ENCODE data around the gene CLINT1. TPM values are rescaled to one million over a fixed set of nuclear protein-coding genes. Genes with fewer than 3 reads are reported as not detected.

Gene CLINT1
- total RNA-seq, 1 experiment from 2014 or later, result 69.6 TPM

- H3K4me3 ChIP-seq (ENCODE audit: low read depth, low read length, poor library complexity, severe bottlenecking), result no peak overlapping the region
- no peaks in the 10 kb centered on the region for H3K4me1 ChIP-seq (ENCODE audit: insufficient read depth, low read length, poor library complexity, severe bottlenecking)
- ChIA-PET POLR2A (ENCODE audit: low non-redundant PET) (no interaction called here), CTCF (no interaction called here)
- no TSS peak for BruUV-seq (replicated peaks)
- no peaks in the 10 kb centered on the region for H3K9me3 ChIP-seq (ENCODE audit: low read depth, low read length, poor library complexity, severe bottlenecking)
- TF ChIP-seq EZH2 (IDR thresholded peaks at IDR 0.05; ENCODE audit: borderline replicate concordance, low read depth, low read length, poor library complexity, severe bottlenecking), result no peak
- no peak for TF ChIP-seq CTCF (conservative IDR thresholded peaks at IDR 0.05; ENCODE audit: low read depth, low read length)
- intact Hi-C loops (cut with micrococcal nuclease; ENCODE audit: unreplicated experiment), result loop anchor here (10.0 kb wide), 1 partner anchor 1368 kb away; no protein-coding TSS in a partner anchor
- H3K36me3 ChIP-seq (ENCODE audit: insufficient read depth, low read length, poor library complexity, severe bottlenecking), result no peaks in the 10 kb centered on the region
- no peaks in the 10 kb centered on the region for H3K27me3 ChIP-seq (replicated peaks; ENCODE audit: insufficient read depth, low read depth, low read length, poor library complexity)
- H3K27ac ChIP-seq (ENCODE audit: low read depth, low read length, poor library complexity, severe bottlenecking), result no peak overlapping the region
- DNase-seq (ENCODE audit: low spot score), result no peak
Measured at GRCh38 chr5:157766902-157767301, 92.0 kb downstream of the CLINT1 start.

GRCh38 chr5:157766442-157766841, 92.5 kb downstream of the CLINT1 start:
- Histone ChIP-seq H3K9me3 (ENCODE audit: low read depth, low read length, poor library complexity, severe bottlenecking) (no peaks in the 10 kb centered on the region), H3K27ac (ENCODE audit: low read depth, low read length, poor library complexity, severe bottlenecking) (no peak overlapping the region), H3K36me3 (ENCODE audit: insufficient read depth, low read length, poor library complexity, severe bottlenecking) (no peaks in the 10 kb centered on the region), H3K4me3 (ENCODE audit: low read depth, low read length, poor library complexity, severe bottlenecking) (no peak overlapping the region), H3K27me3 (replicated peaks; ENCODE audit: insufficient read depth, low read depth, low read length, poor library complexity) (no peaks in the 10 kb centered on the region), H3K4me1 (ENCODE audit: insufficient read depth, low read length, poor library complexity, severe bottlenecking) (no peaks in the 10 kb centered on the region)
- no TSS peak for BruUV-seq (replicated peaks)
- POLR2A ChIA-PET (ENCODE audit: low non-redundant PET), result no interaction called here
- TF ChIP-seq CTCF (conservative IDR thresholded peaks at IDR 0.05; ENCODE audit: low read depth, low read length), result no peak
- TF ChIP-seq EZH2 (IDR thresholded peaks at IDR 0.05; ENCODE audit: borderline replicate concordance, low read depth, low read length, poor library complexity, severe bottlenecking), result no peak
- DNase-seq (ENCODE audit: low spot score), result no peak
- CTCF ChIA-PET, result no interaction called here
- intact Hi-C loops (cut with micrococcal nuclease; ENCODE audit: unreplicated experiment), result loop anchor here (10.0 kb wide), 1 partner anchor 1368 kb away; no protein-coding TSS in a partner anchor

- Histone ChIP-seq H3K4me3 (ENCODE audit: low read depth, low read length, poor library complexity, severe bottlenecking) (no peak overlapping the region), H3K4me1 (ENCODE audit: insufficient read depth, low read length, poor library complexity, severe bottlenecking) (no peaks in the 10 kb centered on the region), H3K36me3 (ENCODE audit: insufficient read depth, low read length, poor library complexity, severe bottlenecking) (no peaks in the 10 kb centered on the region), H3K27ac (ENCODE audit: low read depth, low read length, poor library complexity, severe bottlenecking) (no peak overlapping the region), H3K27me3 (replicated peaks; ENCODE audit: insufficient read depth, low read depth, low read length, poor library complexity) (no peaks in the 10 kb centered on the region), H3K9me3 (ENCODE audit: low read depth, low read length, poor library complexity, severe bottlenecking) (no peaks in the 10 kb centered on the region)
- TF ChIP-seq EZH2 (IDR thresholded peaks at IDR 0.05; ENCODE audit: borderline replicate concordance, low read depth, low read length, poor library complexity, severe bottlenecking) (no peak), CTCF (conservative IDR thresholded peaks at IDR 0.05; ENCODE audit: low read depth, low read length) (no peak)
- ChIA-PET CTCF (interaction anchor here (0.6 kb wide), 1 partner anchor 12 kb away, joined by 12 read pairs; no protein-coding TSS in a partner anchor), POLR2A (ENCODE audit: low non-redundant PET) (no interaction called here)
- DNase-seq (ENCODE audit: low spot score), result no peak
- intact Hi-C loops (cut with micrococcal nuclease; ENCODE audit: unreplicated experiment), result loop anchor here (5.0 to 10.0 kb wide), 3 partner anchors 183 to 1370 kb away; no protein-coding TSS in a partner anchor
- no TSS peak for BruUV-seq (replicated peaks)
Measured at GRCh38 chr5:157764531-157764930, 94.4 kb downstream of the CLINT1 start.
